KOPT-K1 (cell line): ENCODE results near the gene CD24.

Source experiments
- H3K27ac ChIP-seq: fragments of 200-600 bp; sonication (generic); 2 replicates; pipeline ENCODE4 v1.5.1; 2016; ENCODE audit warnings: antibody characterized with exemption, mild to moderate bottlenecking, low read depth, low read length; ENCODE audit not compliant: poor library complexity, severe bottlenecking
- H3K36me3 ChIP-seq: fragments of 200-600 bp; sonication (generic); 2 replicates; pipeline ENCODE4 v1.5.1; 2017; ENCODE audit warnings: antibody characterized with exemption, mild to moderate bottlenecking, low read length, moderate library complexity; ENCODE audit not compliant: insufficient read depth
- H3K9me3 ChIP-seq: fragments of 200-600 bp; sonication (generic); 2 replicates; pipeline ENCODE4 v1.5.1; 2017; ENCODE audit warnings: antibody characterized with exemption, low read length, mild to moderate bottlenecking; ENCODE audit not compliant: insufficient read depth, poor library complexity, severe bottlenecking

CD24 gene

GRCh38 chr6:106959985-106960384, 14.5 kb downstream of the CD24 start:
- Histone ChIP-seq H3K9me3 (no peaks in the 10 kb centered on the region), H3K36me3 (no peaks in the 10 kb centered on the region), H3K27ac (no peak overlapping the region)

GRCh38 chr6:106939848-106940247, 34.7 kb downstream of the CD24 start:
- Histone ChIP-seq H3K36me3 (no peaks in the 10 kb centered on the region), H3K27ac (no peak overlapping the region), H3K9me3 (no peaks in the 10 kb centered on the region)

- Histone ChIP-seq H3K36me3 (no peaks in the 10 kb centered on the region), H3K9me3 (no peaks in the 10 kb centered on the region), H3K27ac (no peak overlapping the region)
Measured at GRCh38 chr6:106939208-106939607, 35.3 kb downstream of the CD24 start.

- no peak overlapping the region for H3K27ac ChIP-seq
- H3K36me3 ChIP-seq, result no peaks in the 10 kb centered on the region
- H3K9me3 ChIP-seq, result no peaks in the 10 kb centered on the region
Measured at GRCh38 chr6:106927531-106928398, 46.8 kb downstream of the CD24 start.

DNA sequence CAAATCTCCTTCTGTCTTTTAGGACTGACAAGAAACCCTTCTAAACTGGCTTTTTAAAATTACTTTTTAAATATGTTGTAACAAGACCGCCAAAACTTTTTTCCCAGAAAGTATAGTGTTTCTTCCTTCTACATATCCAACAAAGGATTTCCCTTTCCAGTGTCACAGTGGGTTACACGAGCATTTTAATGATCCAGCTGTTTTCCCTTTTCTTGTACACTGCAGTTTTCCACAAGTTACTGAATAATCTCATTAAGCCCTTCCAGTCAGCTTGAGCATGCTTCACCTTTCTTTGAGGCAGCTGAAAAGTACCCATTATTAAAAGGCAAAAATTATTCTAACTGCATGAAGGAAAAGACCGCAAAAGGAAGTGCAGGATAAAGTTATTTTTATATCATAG, 48.6 kb downstream of the CD24 start:
- Histone ChIP-seq H3K36me3 (no peaks in the 10 kb centered on the region), H3K27ac (no peak overlapping the region), H3K9me3 (no peaks in the 10 kb centered on the region)

GRCh38 chr6:106924694-106925523, 49.6 kb downstream of the CD24 start:
- Histone ChIP-seq H3K36me3 (no peaks in the 10 kb centered on the region), H3K27ac (no peak overlapping the region), H3K9me3 (no peaks in the 10 kb centered on the region)

DNA sequence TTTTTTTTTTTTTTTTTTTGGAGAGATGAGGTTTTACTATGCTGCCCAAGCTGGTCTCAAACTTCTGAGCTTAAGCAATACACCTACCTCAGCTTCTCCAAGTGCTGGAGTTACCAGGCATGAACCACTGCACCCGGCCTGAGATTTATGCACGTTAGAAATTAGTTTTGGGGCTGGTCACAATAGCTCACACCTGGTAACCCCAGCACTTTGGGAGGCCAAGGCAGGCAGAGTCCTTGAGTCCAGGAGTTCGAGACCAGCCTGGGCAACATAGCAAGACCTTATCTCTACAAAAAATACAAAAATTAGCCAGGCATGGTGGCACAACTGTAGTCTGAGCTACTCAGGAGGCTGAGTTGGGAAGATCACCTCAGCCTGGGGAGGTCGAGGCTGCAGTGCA, 51.9 kb downstream of the CD24 start:
- Histone ChIP-seq H3K9me3 (no peaks in the 10 kb centered on the region), H3K36me3 (no peaks in the 10 kb centered on the region), H3K27ac (no peak overlapping the region)
